HUES48 (cell line): Measurements from ENCODE around the gene KCTD14.
"Not testable (repeated sequence)": the region's sequence is repeated elsewhere in the genome, so short reads cannot be mapped to it uniquely, and the experiment has no call there.

Experiments
- H3K27ac ChIP-seq: one replicate; pipeline ENCODE4 v1.7.0; 2013; ENCODE audit warnings: low read depth, low read length, inconsistent platforms
- H3K27me3 ChIP-seq: 2 replicates; pipeline ENCODE4 v1.6.1; 2013; ENCODE audit warnings: mild to moderate bottlenecking, low read length; ENCODE audit not compliant: control insufficient read depth, insufficient read depth
- H3K36me3 ChIP-seq: 2 replicates; pipeline ENCODE4 v1.6.1; 2013; ENCODE audit warnings: low read length; ENCODE audit not compliant: control insufficient read depth, insufficient read depth
- H3K4me1 ChIP-seq: 2 replicates; pipeline ENCODE4 v1.6.1; 2013; ENCODE audit warnings: mild to moderate bottlenecking, low read length; ENCODE audit not compliant: control insufficient read depth, insufficient read depth
- H3K4me3 ChIP-seq: 2 replicates; pipeline ENCODE4 v1.5.1; 2013; ENCODE audit warnings: mild to moderate bottlenecking, low read depth, low read length
- H3K9ac ChIP-seq: 2 replicates; pipeline ENCODE4 v1.6.1; 2013; ENCODE audit warnings: mild to moderate bottlenecking, low read depth, low read length, moderate library complexity
- H3K9me3 ChIP-seq: 2 replicates; pipeline ENCODE4 v1.6.1; 2013; ENCODE audit warnings: low read length; ENCODE audit not compliant: control insufficient read depth, insufficient read depth

Gene KCTD14

GRCh38 chr11:78021611-78022010 lies 1.5 kb downstream of the KCTD14 start:
- Histone ChIP-seq H3K9ac (no peak overlapping the region), H3K36me3 (peaks cover 5% of the 10 kb centered on the region), H3K4me3 (no peak overlapping the region), H3K27ac (no peak overlapping the region), H3K9me3 (no peaks in the 10 kb centered on the region), H3K4me1 (0 out of 2 replicates have a peak, but pooled peaks cover 3% of the 10 kb centered on the region), H3K27me3 (no peaks in the 10 kb centered on the region)

GRCh38 chr11:78020246-78020645 lies 2.8 kb downstream of the KCTD14 start:
- no peaks in the 10 kb centered on the region for H3K27me3 ChIP-seq
- H3K27ac ChIP-seq = peak overlapping the region; percentile 3
- H3K9me3 ChIP-seq = no peaks in the 10 kb centered on the region
- no peak overlapping the region for H3K9ac ChIP-seq
- peaks cover 18% of the 10 kb centered on the region for H3K36me3 ChIP-seq
- no peak overlapping the region for H3K4me3 ChIP-seq
- H3K4me1 ChIP-seq = 0 out of 2 replicates have a peak, but pooled peaks cover 3% of the 10 kb centered on the region

GRCh38 chr11:78019808-78020207 lies 3.3 kb downstream of the KCTD14 start:
- H3K4me1 ChIP-seq = 0 out of 2 replicates have a peak, but pooled peaks cover 3% of the 10 kb centered on the region
- no peaks in the 10 kb centered on the region for H3K9me3 ChIP-seq
- H3K27me3 ChIP-seq = no peaks in the 10 kb centered on the region
- no peak overlapping the region for H3K9ac ChIP-seq
- H3K27ac ChIP-seq = no peak overlapping the region
- peaks cover 18% of the 10 kb centered on the region for H3K36me3 ChIP-seq
- H3K4me3 ChIP-seq = no peak overlapping the region

GRCh38 chr11:78015878-78016277 lies 7.2 kb downstream of the KCTD14 start:
- Histone ChIP-seq H3K36me3 (peaks cover 18% of the 10 kb centered on the region), H3K27ac (no peak overlapping the region), H3K27me3 (no peaks in the 10 kb centered on the region), H3K4me3 (no peak overlapping the region), H3K9me3 (no peaks in the 10 kb centered on the region), H3K4me1 (0 out of 2 replicates have a peak, but pooled peaks cover 3% of the 10 kb centered on the region), H3K9ac (no peak overlapping the region)

GRCh38 chr11:78014937-78015520 lies 8.0 kb downstream of the KCTD14 start:
- not testable (repeated sequence) for H3K27me3 ChIP-seq, H3K4me1 ChIP-seq, H3K27ac ChIP-seq, H3K9ac ChIP-seq, H3K4me3 ChIP-seq, H3K9me3 ChIP-seq
- H3K36me3 ChIP-seq = peaks cover 18% of the 10 kb centered on the region

GRCh38 chr11:78011301-78011700 lies 11.8 kb downstream of the KCTD14 start:
- H3K9me3 ChIP-seq = no peaks in the 10 kb centered on the region
- no peak overlapping the region for H3K9ac ChIP-seq
- no peaks in the 10 kb centered on the region for H3K4me1 ChIP-seq
- H3K27me3 ChIP-seq = no peaks in the 10 kb centered on the region
- no peak overlapping the region for H3K27ac ChIP-seq
- H3K4me3 ChIP-seq = no peak overlapping the region
- peaks cover 9% of the 10 kb centered on the region for H3K36me3 ChIP-seq

- Histone ChIP-seq H3K4me1 (no peaks in the 10 kb centered on the region), H3K36me3 (peaks cover 4% of the 10 kb centered on the region; the same call in 1 of the 2 replicates), H3K27me3 (no peaks in the 10 kb centered on the region), H3K9ac (no peak overlapping the region), H3K4me3 (no peak overlapping the region), H3K27ac (no peak overlapping the region), H3K9me3 (no peaks in the 10 kb centered on the region)
Measured at GRCh38 chr11:78010755-78011154, 12.3 kb downstream of the KCTD14 start.

- Histone ChIP-seq H3K36me3 (no peaks in the 10 kb centered on the region), H3K9me3 (no peaks in the 10 kb centered on the region), H3K27me3 (no peaks in the 10 kb centered on the region), H3K4me3 (no peak overlapping the region), H3K27ac (no peak overlapping the region), H3K9ac (no peak overlapping the region), H3K4me1 (no peaks in the 10 kb centered on the region)
Measured at GRCh38 chr11:78010304-78010703, 12.8 kb downstream of the KCTD14 start.

- no peak overlapping the region for H3K9ac ChIP-seq
- H3K9me3 ChIP-seq = no peaks in the 10 kb centered on the region
- no peaks in the 10 kb centered on the region for H3K27me3 ChIP-seq
- no peaks in the 10 kb centered on the region for H3K36me3 ChIP-seq
- H3K4me3 ChIP-seq = no peak overlapping the region
- no peaks in the 10 kb centered on the region for H3K4me1 ChIP-seq
- H3K27ac ChIP-seq = no peak overlapping the region
Measured at GRCh38 chr11:78009062-78009461, 14.0 kb downstream of the KCTD14 start.

- peaks cover 1% of the 10 kb centered on the region; the same call in 1 of the 2 replicates for H3K4me1 ChIP-seq
- no peak overlapping the region for H3K9ac ChIP-seq
- H3K27ac ChIP-seq = no peak overlapping the region
Measured at GRCh38 chr11:78000193-78000592, 22.9 kb downstream of the KCTD14 start.

GRCh38 chr11:77999446-78000030 lies 23.5 kb downstream of the KCTD14 start:
- Histone ChIP-seq H3K9me3 (no peaks in the 10 kb centered on the region), H3K27me3 (no peaks in the 10 kb centered on the region), H3K36me3 (no peaks in the 10 kb centered on the region), H3K9ac (no peak overlapping the region), H3K4me3 (no peak overlapping the region), H3K4me1 (peaks cover 4% of the 10 kb centered on the region; the same call in 1 of the 2 replicates), H3K27ac (no peak overlapping the region)

More at GRCh38 chr11:78000193-78000592, 22.9 kb downstream of the KCTD14 start:
- Histone ChIP-seq H3K4me3 (no peak overlapping the region), H3K36me3 (no peaks in the 10 kb centered on the region), H3K9me3 (no peaks in the 10 kb centered on the region), H3K27me3 (no peaks in the 10 kb centered on the region)
